Measurements from ENCODE around the gene TRIO. TPM values are rescaled to one million over a fixed set of nuclear protein-coding genes. Genes with fewer than 3 reads are reported as not detected.

TRIO gene
- polyA plus RNA-seq, 3 donors: 1.7 to 45.8 (median 2.1) TPM

DNA sequence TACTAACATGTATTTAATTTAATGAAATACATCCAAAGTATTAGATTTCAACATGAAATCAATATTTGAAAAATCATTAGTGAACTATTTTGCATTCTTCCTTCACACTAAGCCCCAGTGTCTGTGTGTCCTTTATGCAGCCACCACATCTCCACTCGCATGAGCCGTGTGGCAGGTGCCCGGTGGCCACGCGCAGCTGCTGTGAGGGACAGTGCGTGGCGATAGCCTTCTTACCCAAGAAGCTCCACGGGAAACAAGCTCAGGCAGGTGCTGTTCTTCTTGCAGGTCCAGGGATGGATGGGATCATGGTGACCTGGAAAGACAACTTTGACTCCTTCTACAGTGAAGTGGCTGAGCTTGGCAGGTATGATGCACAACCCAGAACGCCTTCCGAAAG is 359.1 kb downstream of the TRIO start:
- H2AFZ ChIP-seq (ENCODE audit: insufficient read depth, low read depth, low read length, poor library complexity, severe bottlenecking): no peak overlapping the region
- Mint-ChIP-seq H3K4me1 (no peaks in the 10 kb centered on the region), H3K9me3 (no peaks in the 10 kb centered on the region), H3K27me3 (ENCODE audit: low read depth in 3 of 3) (peaks cover 0 to 2% (median 2%) of the 10 kb centered on the region in 3 donors), H3K27ac (peak overlapping the region in 3 of 7 donors; percentile 32 to 70 (median 39)), H3K4me3 (no peak overlapping the region), H3K36me3 (peaks cover 81 to 92% of the 10 kb centered on the region in 2 donors)
- no peak overlapping the region for H3K4me3 ChIP-seq (replicated peaks in 1 of 3; ENCODE audit: low read depth in 2 of 3, low read length in 3 of 3)
- DNase-seq: no peak
- TF ChIP-seq, protein P1, sequence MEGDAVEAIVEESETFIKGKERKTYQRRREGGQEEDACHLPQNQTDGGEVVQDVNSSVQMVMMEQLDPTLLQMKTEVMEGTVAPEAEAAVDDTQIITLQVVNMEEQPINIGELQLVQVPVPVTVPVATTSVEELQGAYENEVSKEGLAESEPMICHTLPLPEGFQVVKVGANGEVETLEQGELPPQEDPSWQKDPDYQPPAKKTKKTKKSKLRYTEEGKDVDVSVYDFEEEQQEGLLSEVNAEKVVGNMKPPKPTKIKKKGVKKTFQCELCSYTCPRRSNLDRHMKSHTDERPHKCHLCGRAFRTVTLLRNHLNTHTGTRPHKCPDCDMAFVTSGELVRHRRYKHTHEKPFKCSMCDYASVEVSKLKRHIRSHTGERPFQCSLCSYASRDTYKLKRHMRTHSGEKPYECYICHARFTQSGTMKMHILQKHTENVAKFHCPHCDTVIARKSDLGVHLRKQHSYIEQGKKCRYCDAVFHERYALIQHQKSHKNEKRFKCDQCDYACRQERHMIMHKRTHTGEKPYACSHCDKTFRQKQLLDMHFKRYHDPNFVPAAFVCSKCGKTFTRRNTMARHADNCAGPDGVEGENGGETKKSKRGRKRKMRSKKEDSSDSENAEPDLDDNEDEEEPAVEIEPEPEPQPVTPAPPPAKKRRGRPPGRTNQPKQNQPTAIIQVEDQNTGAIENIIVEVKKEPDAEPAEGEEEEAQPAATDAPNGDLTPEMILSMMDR (IDR thresholded peaks at IDR 0.05): no peak
- 96% methylated on average over 5 of the region's 10 CpGs for WGBS (ENCODE audit: insufficient coverage)
- no peaks in the 10 kb centered on the region for H3K4me1 ChIP-seq (ENCODE audit: control insufficient read depth in 1 of 2, insufficient read depth in 2 of 2, low read length in 2 of 2)
- no peaks in the 10 kb centered on the region for H3K9me3 ChIP-seq (replicated peaks in 1 of 2; ENCODE audit: control insufficient read depth in 1 of 2, insufficient read depth in 1 of 2, low read length in 2 of 2)
- H3K27me3 ChIP-seq (ENCODE audit: control insufficient read depth in 2 of 2, insufficient read depth in 2 of 2, low read length in 2 of 2): no peaks in the 10 kb centered on the region
- H4K20me1 ChIP-seq (ENCODE audit: insufficient read depth, low read length): no peaks in the 10 kb centered on the region
- intact Hi-C loops (cut with micrococcal nuclease): no loop called here
- H3K36me3 ChIP-seq (replicated peaks in 1 of 2; ENCODE audit: control insufficient read depth in 1 of 2, insufficient read depth in 2 of 2, low read length in 2 of 2): peaks cover 95 to 99% of the 10 kb centered on the region in 2 donors
- H3K9ac ChIP-seq (ENCODE audit: insufficient read depth, low read length, poor library complexity, severe bottlenecking): no peak overlapping the region
- H3K79me2 ChIP-seq (ENCODE audit: insufficient read depth, low read length): peaks cover 3% of the 10 kb centered on the region
- H3K4me2 ChIP-seq (replicated peaks; ENCODE audit: extremely low read depth, low read length, poor library complexity, severe bottlenecking): no peak overlapping the region
- H3K27ac ChIP-seq (ENCODE audit: low read depth in 1 of 2, low read length in 2 of 2): no peak overlapping the region

DNA sequence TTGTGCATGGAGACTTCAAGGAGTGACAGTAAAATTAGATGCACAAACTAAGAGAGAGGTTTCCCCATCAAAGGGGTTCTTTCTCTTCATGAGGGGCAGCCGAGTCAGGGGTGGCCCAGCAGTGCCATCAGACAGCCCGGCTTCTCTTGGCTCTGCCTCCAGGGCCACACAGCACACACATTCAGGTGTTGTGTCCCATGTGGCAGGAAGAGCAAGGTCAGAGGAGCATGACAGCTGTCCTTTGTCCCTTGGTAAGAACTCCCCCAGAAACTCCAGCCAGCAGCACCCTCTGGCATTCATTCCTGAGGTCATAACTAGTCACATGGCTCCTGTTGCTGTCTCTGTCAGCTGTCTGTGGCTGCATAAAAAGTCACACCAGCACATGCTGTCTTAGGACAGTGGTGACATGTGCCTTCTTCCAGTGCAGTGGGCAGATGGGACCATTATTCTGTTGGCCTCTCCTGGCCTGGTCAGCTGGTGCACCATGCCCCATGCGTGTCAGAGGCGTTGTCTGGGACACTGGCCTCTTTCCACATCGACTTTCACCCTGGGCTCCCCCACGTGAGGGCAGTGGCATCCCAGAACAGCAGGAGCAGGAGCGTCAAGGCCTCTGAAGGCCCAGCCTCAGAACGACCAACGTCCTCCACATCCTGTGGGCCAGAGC is 360.0 kb downstream of the TRIO start:
- H3K4me3 ChIP-seq (replicated peaks in 1 of 3; ENCODE audit: low read depth in 2 of 3, low read length in 3 of 3): no peak overlapping the region
- H3K9ac ChIP-seq (ENCODE audit: insufficient read depth, low read length, poor library complexity, severe bottlenecking): no peak overlapping the region
- no peak overlapping the region for H2AFZ ChIP-seq (ENCODE audit: insufficient read depth, low read depth, low read length, poor library complexity, severe bottlenecking)
- peak overlapping the region in 1 of 7 donors; percentile 21 for H3K27ac Mint-ChIP-seq
- H3K36me3 ChIP-seq (replicated peaks in 1 of 2; ENCODE audit: control insufficient read depth in 1 of 2, insufficient read depth in 2 of 2, low read length in 2 of 2): peaks cover 95 to 99% of the 10 kb centered on the region in 2 donors
- peaks cover 3% of the 10 kb centered on the region for H3K79me2 ChIP-seq (ENCODE audit: insufficient read depth, low read length)
- H3K4me1 ChIP-seq (ENCODE audit: control insufficient read depth in 1 of 2, insufficient read depth in 2 of 2, low read length in 2 of 2): no peaks in the 10 kb centered on the region
- WGBS (ENCODE audit: insufficient coverage): 96% methylated on average over 9 of the region's 9 CpGs
- no peaks in the 10 kb centered on the region for H3K9me3 ChIP-seq (replicated peaks in 1 of 2; ENCODE audit: control insufficient read depth in 1 of 2, insufficient read depth in 1 of 2, low read length in 2 of 2)
- H3K27ac ChIP-seq (ENCODE audit: low read depth in 1 of 2, low read length in 2 of 2): no peak overlapping the region
- H3K9me3 Mint-ChIP-seq: no peaks in the 10 kb centered on the region
- H3K4me1 Mint-ChIP-seq: no peaks in the 10 kb centered on the region
- no peaks in the 10 kb centered on the region for H3K27me3 ChIP-seq (ENCODE audit: control insufficient read depth in 2 of 2, insufficient read depth in 2 of 2, low read length in 2 of 2)
- no peak overlapping the region for H3K4me3 Mint-ChIP-seq
- intact Hi-C loops (cut with micrococcal nuclease): no loop called here
- TF ChIP-seq, protein P1 (IDR thresholded peaks at IDR 0.05): no peak
- H3K36me3 Mint-ChIP-seq: peaks cover 81 to 92% of the 10 kb centered on the region in 2 donors
- H3K27me3 Mint-ChIP-seq (ENCODE audit: low read depth in 3 of 3): peaks cover 0 to 2% (median 2%) of the 10 kb centered on the region in 3 donors
- no peaks in the 10 kb centered on the region for H4K20me1 ChIP-seq (ENCODE audit: insufficient read depth, low read length)
- no peak for DNase-seq
- no peak overlapping the region for H3K4me2 ChIP-seq (replicated peaks; ENCODE audit: extremely low read depth, low read length, poor library complexity, severe bottlenecking)

All from CD14-positive monocyte (primary cell).